ENCODE data around the gene TRAF4. TPM values are rescaled to one million over a fixed set of nuclear protein-coding genes. Genes with fewer than 3 reads are reported as not detected.

The TRAF4 gene
- total RNA-seq, 1 donor from 2014 or later: 143 TPM

DNA sequence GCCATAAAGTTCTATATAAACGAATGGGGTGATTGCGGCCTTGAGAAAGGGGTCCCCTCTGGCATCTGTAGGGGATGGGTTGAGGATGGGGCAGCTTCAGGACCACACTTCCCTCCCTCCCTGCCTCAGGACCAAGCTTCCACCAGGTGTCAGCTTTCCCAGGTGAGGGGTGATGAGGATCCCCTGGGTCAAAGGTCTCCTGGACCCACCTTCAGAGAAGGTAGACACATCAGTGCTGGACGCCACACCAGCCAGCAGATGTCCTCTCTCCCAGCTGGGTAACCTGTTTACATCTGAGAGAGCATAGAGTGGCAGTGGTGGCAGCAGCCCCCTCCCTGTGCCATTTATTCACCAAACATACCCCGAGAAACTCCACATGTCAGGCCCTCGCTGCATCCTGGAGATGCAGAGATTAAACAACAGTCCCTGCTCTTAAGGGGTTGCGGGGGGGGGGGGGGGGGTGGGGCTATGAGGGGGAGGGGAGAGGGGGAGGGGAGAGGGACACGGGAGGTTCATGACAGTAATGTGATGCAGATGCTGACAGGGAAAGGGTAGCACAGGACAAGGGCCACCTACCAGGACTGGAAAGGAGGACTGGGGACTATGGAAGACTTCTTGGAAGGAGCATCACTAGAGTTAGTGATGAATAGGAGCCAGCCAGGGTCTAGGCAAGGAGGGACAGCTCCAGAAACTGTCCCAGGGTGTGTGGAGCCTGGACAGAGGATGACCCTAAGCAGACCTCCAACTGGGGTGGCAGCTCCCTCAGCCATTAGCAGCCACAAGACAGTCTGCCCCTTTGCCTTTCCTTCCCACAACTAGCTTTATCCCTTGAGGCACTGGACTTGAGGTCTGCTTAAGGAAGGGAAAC is 37.1 kb upstream of the TRAF4 start:
- no peak overlapping the region for H3K4me3 Mint-ChIP-seq (ENCODE audit: unreplicated experiment)
- H3K27ac Mint-ChIP-seq (ENCODE audit: unreplicated experiment): peak overlapping the region; percentile 58
- DNase-seq (ENCODE audit: low read depth): no peak
- peaks cover 16% of the 10 kb centered on the region for H3K36me3 Mint-ChIP-seq (ENCODE audit: low read depth, unreplicated experiment)
- H3K9ac ChIP-seq (ENCODE audit: low read length): no peak overlapping the region
- no peaks in the 10 kb centered on the region for H3K9me3 Mint-ChIP-seq (ENCODE audit: unreplicated experiment)
- no peak overlapping the region for H2AFZ ChIP-seq (ENCODE audit: low read depth, low read length)
- no peaks in the 10 kb centered on the region for H3K9me3 ChIP-seq (ENCODE audit: insufficient read depth, low read depth, low read length)
- H3K4me1 ChIP-seq (ENCODE audit: insufficient read depth, low read length): peaks cover 9% of the 10 kb centered on the region
- H3K4me2 ChIP-seq (ENCODE audit: low read length): no peak overlapping the region
- no peak overlapping the region for H3K27ac ChIP-seq (ENCODE audit: low read depth, low read length)
- peaks cover under 1% of the 10 kb centered on the region for H3K4me1 Mint-ChIP-seq (ENCODE audit: low read depth, unreplicated experiment)
- no peak overlapping the region for H3K4me3 ChIP-seq (ENCODE audit: insufficient read depth, low read depth, low read length)
- H3K79me2 ChIP-seq (ENCODE audit: insufficient read depth, low read length): peaks cover 4% of the 10 kb centered on the region
- H4K20me1 ChIP-seq (ENCODE audit: insufficient read depth, low read length): peaks cover 21% of the 10 kb centered on the region
- no peak for FAIRE-seq
- peaks cover 12% of the 10 kb centered on the region for H3K36me3 ChIP-seq (ENCODE audit: insufficient read depth, low read length)
- no peaks in the 10 kb centered on the region for H3K27me3 Mint-ChIP-seq (ENCODE audit: low read depth, unreplicated experiment)
- TF ChIP-seq, protein P1, sequence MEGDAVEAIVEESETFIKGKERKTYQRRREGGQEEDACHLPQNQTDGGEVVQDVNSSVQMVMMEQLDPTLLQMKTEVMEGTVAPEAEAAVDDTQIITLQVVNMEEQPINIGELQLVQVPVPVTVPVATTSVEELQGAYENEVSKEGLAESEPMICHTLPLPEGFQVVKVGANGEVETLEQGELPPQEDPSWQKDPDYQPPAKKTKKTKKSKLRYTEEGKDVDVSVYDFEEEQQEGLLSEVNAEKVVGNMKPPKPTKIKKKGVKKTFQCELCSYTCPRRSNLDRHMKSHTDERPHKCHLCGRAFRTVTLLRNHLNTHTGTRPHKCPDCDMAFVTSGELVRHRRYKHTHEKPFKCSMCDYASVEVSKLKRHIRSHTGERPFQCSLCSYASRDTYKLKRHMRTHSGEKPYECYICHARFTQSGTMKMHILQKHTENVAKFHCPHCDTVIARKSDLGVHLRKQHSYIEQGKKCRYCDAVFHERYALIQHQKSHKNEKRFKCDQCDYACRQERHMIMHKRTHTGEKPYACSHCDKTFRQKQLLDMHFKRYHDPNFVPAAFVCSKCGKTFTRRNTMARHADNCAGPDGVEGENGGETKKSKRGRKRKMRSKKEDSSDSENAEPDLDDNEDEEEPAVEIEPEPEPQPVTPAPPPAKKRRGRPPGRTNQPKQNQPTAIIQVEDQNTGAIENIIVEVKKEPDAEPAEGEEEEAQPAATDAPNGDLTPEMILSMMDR (IDR thresholded peaks at IDR 0.05; ENCODE audit: insufficient read depth, low read depth, low read length): no peak
- TF ChIP-seq EZH2 (IDR thresholded peaks at IDR 0.05; ENCODE audit: insufficient read depth, low read length): no peak
- H3K27me3 ChIP-seq (ENCODE audit: insufficient read depth, low read length): no peaks in the 10 kb centered on the region

DNA sequence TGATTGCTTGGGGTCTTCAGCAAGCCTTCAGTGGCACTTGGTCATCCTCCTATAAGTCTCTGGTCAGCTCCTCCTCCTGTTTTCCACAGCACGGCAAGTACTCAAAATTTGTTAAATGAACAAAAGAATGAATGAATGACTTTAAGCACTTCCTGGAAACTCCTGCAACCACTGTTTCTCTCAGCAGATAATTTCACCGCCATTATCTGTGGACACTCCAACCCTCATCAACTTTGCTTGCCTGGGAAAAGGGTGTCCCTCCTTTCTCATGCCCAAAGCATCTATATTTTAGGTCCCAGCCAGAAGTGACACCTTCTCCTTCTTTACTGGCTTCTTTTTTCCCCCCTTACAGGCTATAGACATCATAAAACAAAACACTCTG is 36.5 kb upstream of the TRAF4 start:
- FAIRE-seq (no peak), DNase-seq (ENCODE audit: low read depth) (no peak)
- Histone ChIP-seq H4K20me1 (ENCODE audit: insufficient read depth, low read length) (peaks cover 19% of the 10 kb centered on the region), H3K79me2 (ENCODE audit: insufficient read depth, low read length) (peaks cover 4% of the 10 kb centered on the region), H3K4me1 (ENCODE audit: insufficient read depth, low read length) (peaks cover 12% of the 10 kb centered on the region), H3K36me3 (ENCODE audit: insufficient read depth, low read length) (peaks cover 11% of the 10 kb centered on the region), H3K9ac (ENCODE audit: low read length) (no peak overlapping the region), H3K4me3 (ENCODE audit: insufficient read depth, low read depth, low read length) (no peak overlapping the region), H3K27ac (ENCODE audit: low read depth, low read length) (no peak overlapping the region), H2AFZ (ENCODE audit: low read depth, low read length) (no peak overlapping the region), H3K27me3 (ENCODE audit: insufficient read depth, low read length) (no peaks in the 10 kb centered on the region), H3K4me2 (ENCODE audit: low read length) (no peak overlapping the region), H3K9me3 (ENCODE audit: insufficient read depth, low read depth, low read length) (no peaks in the 10 kb centered on the region)
- TF ChIP-seq, protein P1 (IDR thresholded peaks at IDR 0.05; ENCODE audit: insufficient read depth, low read depth, low read length): no peak
- no peak for TF ChIP-seq EZH2 (IDR thresholded peaks at IDR 0.05; ENCODE audit: insufficient read depth, low read length)
- Mint-ChIP-seq H3K27me3 (ENCODE audit: low read depth, unreplicated experiment) (no peaks in the 10 kb centered on the region), H3K9me3 (ENCODE audit: unreplicated experiment) (no peaks in the 10 kb centered on the region), H3K36me3 (ENCODE audit: low read depth, unreplicated experiment) (peaks cover 13% of the 10 kb centered on the region), H3K4me3 (ENCODE audit: unreplicated experiment) (no peak overlapping the region), H3K4me1 (ENCODE audit: low read depth, unreplicated experiment) (peaks cover 4% of the 10 kb centered on the region), H3K27ac (ENCODE audit: unreplicated experiment) (no peak overlapping the region)
